GM12878 (cell line): ENCODE results near the gene BMERB1. TPM values are rescaled to one million over a fixed set of nuclear protein-coding genes. Genes with fewer than 3 reads are reported as not detected.
"Not testable (repeated sequence)": the region's sequence is repeated elsewhere in the genome, so short reads cannot be mapped to it uniquely, and the experiment has no call there.

Experiments
- ATAC-seq: fragments of 200-7000 bp; cut with Tn5 transposase; 3 replicates; pipeline ENCODE4 v1.9.1; 2020; ENCODE audit warnings: mild to moderate bottlenecking, moderate library complexity
- BruUV-seq: library from RNA; stranded (reverse); fragments of 400-500 nt; replicated peaks from 2 replicates; lab custom pipeline; 2021; lab: Mats Ljungman, UMichigan
- CTCF ChIA-PET: fragments of 300-600 bp; sonication (Branson Sonifier 250); formaldehyde crosslinking; extraction: SDS; loops from one replicate; lab custom pipeline; 2021; ENCODE audit warnings: inconsistent platforms; lab: Yijun Ruan, JAX
- POLR2A ChIA-PET: fragments of 350-600 bp; formaldehyde crosslinking; extraction: SDS; loops from one replicate; lab custom pipeline; 2021; ENCODE audit warnings: inconsistent platforms; lab: Charles Lee
- RAD21 ChIA-PET: fragments of 300-600 bp; sonication (Branson Sonifier 250); formaldehyde crosslinking; loops from one replicate; lab custom pipeline; 2023; ENCODE audit warnings: antibody characterized with exemption; ENCODE audit not compliant: unreplicated experiment; lab: Charles Lee
- SMC1A ChIA-PET: fragments of 300-600 bp; sonication (Branson Sonifier 250); formaldehyde crosslinking; loops from one replicate; lab custom pipeline; 2023; ENCODE audit not compliant: unreplicated experiment, uncharacterized antibody; lab: Charles Lee
- DNase-seq: peaks from one replicate; pipeline ENCODE4 v3.0.0-alpha.2; 2011; ENCODE audit warnings: low read depth, low spot score
- FAIRE-seq: peaks from 3 replicates; lab custom pipeline; 2011; peaks lifted over from hg19 to GRCh38; lab: Jason Lieb, UNC
- H2AFZ ChIP-seq: 2 replicates; pipeline ENCODE4 v1.6.0; 2011; ENCODE audit warnings: low read depth, low read length, control low read depth; ENCODE audit not compliant: control insufficient read depth
- H3K27ac ChIP-seq: 2 replicates; pipeline ENCODE4 v1.5.1; 2011; ENCODE audit warnings: control low read depth; ENCODE audit not compliant: control insufficient read depth, insufficient read depth
- H3K27me3 ChIP-seq, 2 experiments: replicated peaks in 1 of 2; 2 replicates each; pipeline versions ENCODE4 v1.6.0 to v1.6.1; 2011; ENCODE audit warnings: low read length in 1 of 2; ENCODE audit not compliant: control insufficient read depth in 2 of 2, insufficient read depth in 2 of 2
- H3K36me3 ChIP-seq, 2 experiments: 2 replicates each; pipeline ENCODE4 v1.5.1; 2011; ENCODE audit warnings: low read length in 1 of 2; ENCODE audit not compliant: control insufficient read depth in 2 of 2, insufficient read depth in 2 of 2
- H3K4me1 ChIP-seq: 2 replicates; pipeline ENCODE4 v1.6.1; 2011; ENCODE audit warnings: mild to moderate bottlenecking, low read length, moderate library complexity, mixed read lengths; ENCODE audit not compliant: control insufficient read depth, insufficient read depth
- H3K4me2 ChIP-seq: 2 replicates; pipeline ENCODE4 v1.6.0; 2011; ENCODE audit warnings: control low read depth; ENCODE audit not compliant: control insufficient read depth, insufficient read depth
- H3K4me3 ChIP-seq: fragments of 200-600 bp; sonication (generic); 2 replicates; pipeline ENCODE4 v1.5.1; 2016
- H3K79me2 ChIP-seq: 2 replicates; pipeline ENCODE4 v1.6.0; 2011; ENCODE audit warnings: low read length; ENCODE audit not compliant: control insufficient read depth, insufficient read depth
- H3K9ac ChIP-seq: 2 replicates; pipeline ENCODE4 v1.8.0; 2011; ENCODE audit warnings: low read length, control low read depth, mixed read lengths; ENCODE audit not compliant: control insufficient read depth, insufficient read depth
- H3K9me3 ChIP-seq: replicated peaks from 3 replicates; pipeline ENCODE4 v1.5.1; 2011; ENCODE audit warnings: mild to moderate bottlenecking, low read length; ENCODE audit not compliant: control insufficient read depth, insufficient read depth
- H4K20me1 ChIP-seq: 2 replicates; pipeline ENCODE4 v1.6.0; 2011; ENCODE audit not compliant: control insufficient read depth, insufficient read depth
- BMI1 ChIP-seq: fragments of 450-650 bp; IDR thresholded peaks from 2 replicates; pipeline ENCODE4 v1.6.1; 2016; ENCODE audit warnings: mild to moderate bottlenecking, moderate library complexity, borderline replicate concordance
- CHD1 ChIP-seq: IDR thresholded peaks from 2 replicates; pipeline ENCODE4 v1.6.1; 2012; ENCODE audit warnings: low read depth, low read length, improper control_type of control experiment
- IRF5 ChIP-seq: fragments of 450-650 bp; IDR thresholded peaks from 2 replicates; pipeline ENCODE4 v1.6.1; 2017; ENCODE audit warnings: borderline replicate concordance
- LARP7 ChIP-seq: fragments of 450-650 bp; IDR thresholded peaks from 2 replicates; pipeline ENCODE4 v1.6.1; 2017; ENCODE audit warnings: mild to moderate bottlenecking
- PAX5 ChIP-seq: IDR thresholded peaks from 2 replicates; pipeline ENCODE4 v1.6.1; 2011; ENCODE audit warnings: low read depth, low read length, borderline replicate concordance
- SMAD1 ChIP-seq: fragments of 450-650 bp; IDR thresholded peaks from 2 replicates; pipeline ENCODE4 v1.6.1; 2018; ENCODE audit warnings: mild to moderate bottlenecking, low read depth; ENCODE audit not compliant: partially characterized antibody
- SP1 ChIP-seq: IDR thresholded peaks from one replicate; pipeline ENCODE4 v1.6.1; 2011; ENCODE audit warnings: low read depth, low read length
- SREBF2 ChIP-seq: IDR thresholded peaks from 2 replicates; pipeline ENCODE4 v1.6.1; 2012; ENCODE audit warnings: mild to moderate bottlenecking, low read length
- ZZZ3 ChIP-seq: IDR thresholded peaks from 2 replicates; pipeline ENCODE4 v1.6.1; 2011; ENCODE audit warnings: low read depth; ENCODE audit not compliant: control insufficient read depth, insufficient read length
- WGBS: methylation state at CpG from one replicate; pipeline ENCODE4 v1.1.6; 2016; ENCODE audit warnings: low lambda C conversion rate; ENCODE audit not compliant: insufficient replicate concordance, insufficient coverage; ENCODE audit errors: missing lambda C conversion rate; 5-methylcytosine and 5-hydroxymethylcytosine counted together
- in situ Hi-C: fragments of 300-500 bp; cut with MboI; formaldehyde crosslinking; loops from 9 replicates; pipeline ENCODE4 v1.14.3; 2018; ENCODE audit warnings: mixed read lengths
- intact Hi-C: fragments of 100-400 bp; cut with micrococcal nuclease; formaldehyde crosslinking; loops from one replicate; pipeline ENCODE4 v1.14.2; 2022; ENCODE audit not compliant: unreplicated experiment
- polyA plus RNA-seq, 11 experiments: library from polyadenylated mRNA; depleted of rRNA in 4 of 11; unstranded in 6 of 11; stranded (reverse) in 5 of 11; fragments of >200 nt; fragmentation: Nextera tagmentation in 4 of 11; fragmentation: Illumina TruSeq in 1 of 11; extraction: Ambion mirVana in 4 of 11; extraction: Trizol in 1 of 11; gene quantifications; 1 replicate in 1 of 11; 2 replicates in 10 of 11; pipeline versions ENCODE4 v1.2.1 to v1.2.3, GENCODE V29; 2011 to 2016; ENCODE audit warnings: inconsistent platforms in 2 of 11, missing spikeins in 2 of 11, low read depth in 1 of 11
- total RNA-seq, 4 experiments: library from RNA; depleted of rRNA in 3 of 4; stranded (reverse); fragments of >200 nt in 3 of 4; fragmentation: Illumina TruSeq in 1 of 4; extraction: Trizol in 1 of 4; gene quantifications; 2 replicates each; pipeline versions ENCODE4 v1.2.1 to v1.2.3, GENCODE V29; 2013 to 2021

Gene BMERB1
- total and polyA plus RNA-seq, 10 of the 15 experiments (the other 5 are each of a cell fraction or from before 2014, with no cell fraction given): 0.05 to 0.68 (median 0.34) TPM

DNA sequence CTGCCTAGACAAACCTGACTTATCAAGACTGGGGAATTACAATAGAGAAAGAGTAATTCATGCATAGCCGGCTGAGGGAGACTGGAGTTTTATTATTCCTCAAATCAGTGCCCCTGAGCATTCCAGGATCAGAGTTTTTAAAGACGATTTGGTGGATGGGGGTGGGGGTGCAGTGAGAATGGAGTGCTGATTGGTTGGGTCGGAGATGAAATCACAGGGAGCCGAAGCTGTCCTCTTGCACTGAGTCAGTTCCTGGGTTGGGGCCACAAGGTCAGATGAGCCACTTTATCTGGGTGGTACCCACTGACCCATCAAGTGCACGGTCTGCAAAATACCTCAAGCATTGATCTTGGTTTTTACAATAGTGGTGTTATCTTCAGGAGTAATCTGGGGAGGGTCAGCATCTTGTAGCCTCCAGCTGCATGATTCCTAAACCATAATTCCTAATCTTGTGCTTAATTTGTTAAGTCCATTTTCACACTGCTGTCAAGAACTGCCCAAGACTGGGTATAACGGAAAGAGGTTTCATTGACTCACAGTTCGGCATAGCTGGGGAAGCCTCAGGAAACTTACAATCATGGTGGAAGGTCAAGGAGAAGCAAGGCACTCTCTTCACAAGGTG lies 139.0 kb downstream of the BMERB1 start:
- Histone ChIP-seq H3K4me2 (no peak overlapping the region), H3K4me3 (no peak overlapping the region), H3K79me2 (no peaks in the 10 kb centered on the region), H3K9me3 (peaks cover 7% of the 10 kb centered on the region; the same call in 1 of the 3 replicates), H3K27me3 (no peaks in the 10 kb centered on the region), H4K20me1 (no peaks in the 10 kb centered on the region), H3K27ac (no peak overlapping the region), H3K9ac (no peak overlapping the region), H3K4me1 (no peaks in the 10 kb centered on the region), H3K36me3 (no peaks in the 10 kb centered on the region), H2AFZ (no peak overlapping the region)
- no TSS peak for BruUV-seq
- POLR2A ChIA-PET: no interaction called here
- SMC1A ChIA-PET: interaction anchor here (1.6 kb wide), 1 partner anchor 26 kb away, joined by 3 read pairs; no protein-coding TSS in a partner anchor
- in situ Hi-C loops (loop anchor here (25.0 kb wide), 1 partner anchor 761 kb away; no protein-coding TSS in a partner anchor), intact Hi-C loops (no loop called here)
- no peak for ATAC-seq
- TF ChIP-seq SP1: no peak
- TF ChIP-seq LARP7: no peak
- no peak for TF ChIP-seq BMI1
- TF ChIP-seq SREBF2: no peak
- no peak for TF ChIP-seq SMAD1
- TF ChIP-seq CHD1: no peak
- TF ChIP-seq PAX5: no peak
- no peak for TF ChIP-seq IRF5
- TF ChIP-seq ZZZ3: no peak
- CTCF ChIA-PET: no interaction called here
- no peak for DNase-seq
- WGBS: 63% methylated on average over 7 of the region's 7 CpGs
- peak; percentile 18 for FAIRE-seq
- RAD21 ChIA-PET: no interaction called here

GRCh38 chr16:15573896-15574613 lies 139.7 kb downstream of the BMERB1 start:
- BruUV-seq, intact Hi-C loops, H2AFZ ChIP-seq, SMC1A ChIA-PET, H3K36me3 ChIP-seq, H3K4me3 ChIP-seq, POLR2A ChIA-PET, H3K9me3 ChIP-seq, DNase-seq, H3K4me1 ChIP-seq, FAIRE-seq, RAD21 ChIA-PET, H3K79me2 ChIP-seq, H3K9ac ChIP-seq, H4K20me1 ChIP-seq, CTCF ChIA-PET, H3K4me2 ChIP-seq, H3K27me3 ChIP-seq, ATAC-seq, H3K27ac ChIP-seq: not testable (repeated sequence)
- in situ Hi-C loops: loop anchor here (25.0 kb wide), 1 partner anchor 762 kb away; no protein-coding TSS in a partner anchor
- WGBS: 66% methylated on average over 11 of the region's 11 CpGs
